Adrenal gland (tissue), 12 donors: ENCODE measurements around the gene ZNF770. TPM values are rescaled to one million over a fixed set of nuclear protein-coding genes. Genes with fewer than 3 reads are reported as not detected.

Experiments
- DNase-seq, 7 donors: peaks; one replicate each; pipeline ENCODE4 v3.0.0-alpha.2; 2019 to 2020
- H3K27ac ChIP-seq, 5 donors: fragments of 200-600 bp; sonication (generic) in 4 of 5; 1 replicate in 3 of 5; 2 replicates in 2 of 5; pipeline versions ENCODE4 v1.5.1 to v1.8.0; 2016 to 2020; ENCODE audit warnings: mild to moderate bottlenecking in 1 of 5
- H3K27me3 ChIP-seq: fragments of 200-600 bp; 2 replicates; pipeline ENCODE4 v1.8.0; 2021
- H3K36me3 ChIP-seq, 2 donors: fragments of 200-600 bp; replicated peaks in 1 of 2; 1 replicate in 1 of 2; 2 replicates in 1 of 2; pipeline versions ENCODE4 v1.5.1 to v1.8.0; 2018 to 2022
- H3K4me1 ChIP-seq, 2 donors: fragments of 200-600 bp; replicated peaks in 1 of 2; 1 replicate in 1 of 2; 2 replicates in 1 of 2; pipeline versions ENCODE4 v1.5.1 to v1.8.0; 2018 to 2021
- H3K4me3 ChIP-seq, 4 donors: fragments of 200-600 bp; sonication (generic) in 3 of 4; one replicate each; pipeline ENCODE4 v1.5.1; 2016 to 2018
- H3K9me3 ChIP-seq, 3 donors: fragments of 200-600 bp; sonication (generic) in 1 of 3; replicated peaks in 1 of 3; 1 replicate in 2 of 3; 2 replicates in 1 of 3; pipeline versions ENCODE4 v1.5.1 to v1.8.0; 2016 to 2021
- POLR2A ChIP-seq, 2 donors: fragments of 450-650 bp; IDR thresholded peaks; one replicate each; pipeline ENCODE4 v1.6.1; 2017; ENCODE audit warnings: antibody characterized with exemption in 2 of 2, mild to moderate bottlenecking in 2 of 2, moderate library complexity in 1 of 2
- WGBS, 4 donors: extraction: QIAGEN DNeasy Blood & Tissue Kit in 2 of 4; methylation state at CpG; one replicate each; pipeline versions ENCODE4 v1.1.5 to v1.1.7; 2013 to 2017; 5-methylcytosine and 5-hydroxymethylcytosine counted together
- intact Hi-C, 2 donors: fragments of 100-400 bp; cut with DNase I; formaldehyde crosslinking; loops; one replicate each; pipeline versions ENCODE4 v1.14.1 to v1.15.0; 2022 to 2023
- polyA plus RNA-seq, 3 donors: library from polyadenylated mRNA; stranded (reverse); fragments of 200-250 nt in 2 of 3; fragments of 350-450 nt in 1 of 3; fragmentation: Illumina TruSeq in 1 of 3; extraction: RNeasy Lipid Tissue Mini Kit (QIAGEN cat#74804) in 1 of 3; gene quantifications; one replicate each; pipeline ENCODE4 v1.2.3, GENCODE V29; 2013 to 2014
- total RNA-seq, 9 donors: library from RNA; depleted of rRNA in 4 of 9; stranded (reverse); fragments of >200 nt in 4 of 9; fragments of 120-200 nt in 1 of 9; fragmentation: NEBNext Ultra II Directional in 1 of 9; extraction: Animal tissue kit (Norgen Biotek cat#: 25700) in 1 of 9; gene quantifications; one replicate each; pipeline versions ENCODE4 v1.1.0 to v1.2.4, GENCODE V29; 2013 to 2023
- TF ChIP-seq, protein P1 (sequence below), 6 experiments: fragments of 450-650 bp in 4 of 6; fragments of 200-600 bp in 2 of 6; sonication (generic) in 1 of 6; IDR thresholded peaks; 1 replicate in 5 of 6; 2 replicates in 1 of 6; pipeline versions ENCODE4 v1.5.1 to v1.8.0; 2016 to 2021; ENCODE audit warnings: antibody characterized with exemption in 6 of 6, mild to moderate bottlenecking in 2 of 6, moderate library complexity in 1 of 6
- donor health status: healthy with polysubstance abuse.
- donor health status: Bipolar disorder and iron deficiency.
- donor health status: DM: yes; HTN: yes; CAD: no.
- donor health status: DM: no; HTN: no; CAD: no.
- donor health status: DM: no; HTN: no; CAD: no.
- donor health status: DM: yes; HTN: yes; CAD: no.

ZNF770 gene
- total and polyA plus RNA-seq, 12 donors = 7.3 to 37.6 (median 31.1) TPM

DNA sequence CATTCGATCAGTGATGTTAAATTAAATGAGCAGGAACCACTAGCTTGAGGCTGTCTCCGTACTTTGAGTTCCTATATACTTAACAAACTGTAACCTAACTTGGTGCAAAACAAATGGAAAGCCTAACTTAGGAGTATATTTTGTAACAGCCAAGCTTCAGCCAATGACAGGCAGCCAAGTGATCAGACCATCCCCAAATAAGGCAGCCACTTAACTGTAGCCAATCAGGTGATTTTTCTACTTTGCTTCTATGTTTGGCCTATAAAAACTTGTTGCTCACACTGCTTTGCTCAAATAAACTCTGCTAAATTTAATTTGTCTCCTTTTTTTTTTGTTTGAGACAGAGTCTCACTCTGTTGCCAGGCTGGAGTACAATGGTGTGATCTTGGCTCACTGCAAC is 19.3 kb upstream of the ZNF770 start:
- no peak for TF ChIP-seq POLR2A (IDR thresholded peaks at IDR 0.05)
- TF ChIP-seq, protein P1, sequence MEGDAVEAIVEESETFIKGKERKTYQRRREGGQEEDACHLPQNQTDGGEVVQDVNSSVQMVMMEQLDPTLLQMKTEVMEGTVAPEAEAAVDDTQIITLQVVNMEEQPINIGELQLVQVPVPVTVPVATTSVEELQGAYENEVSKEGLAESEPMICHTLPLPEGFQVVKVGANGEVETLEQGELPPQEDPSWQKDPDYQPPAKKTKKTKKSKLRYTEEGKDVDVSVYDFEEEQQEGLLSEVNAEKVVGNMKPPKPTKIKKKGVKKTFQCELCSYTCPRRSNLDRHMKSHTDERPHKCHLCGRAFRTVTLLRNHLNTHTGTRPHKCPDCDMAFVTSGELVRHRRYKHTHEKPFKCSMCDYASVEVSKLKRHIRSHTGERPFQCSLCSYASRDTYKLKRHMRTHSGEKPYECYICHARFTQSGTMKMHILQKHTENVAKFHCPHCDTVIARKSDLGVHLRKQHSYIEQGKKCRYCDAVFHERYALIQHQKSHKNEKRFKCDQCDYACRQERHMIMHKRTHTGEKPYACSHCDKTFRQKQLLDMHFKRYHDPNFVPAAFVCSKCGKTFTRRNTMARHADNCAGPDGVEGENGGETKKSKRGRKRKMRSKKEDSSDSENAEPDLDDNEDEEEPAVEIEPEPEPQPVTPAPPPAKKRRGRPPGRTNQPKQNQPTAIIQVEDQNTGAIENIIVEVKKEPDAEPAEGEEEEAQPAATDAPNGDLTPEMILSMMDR (IDR thresholded peaks at IDR 0.05) = no peak
- intact Hi-C loops = no loop called here
- no peaks in the 10 kb centered on the region for H3K36me3 ChIP-seq
- H3K27me3 ChIP-seq = no peaks in the 10 kb centered on the region
- 83 to 94% (median 87%) methylated on average over 2 of the region's 2 CpGs for WGBS, 4 donors
- H3K4me1 ChIP-seq = no peaks in the 10 kb centered on the region
- H3K27ac ChIP-seq = no peak overlapping the region
- no peak overlapping the region for H3K4me3 ChIP-seq
- no peaks in the 10 kb centered on the region for H3K9me3 ChIP-seq
- DNase-seq = no peak

DNA sequence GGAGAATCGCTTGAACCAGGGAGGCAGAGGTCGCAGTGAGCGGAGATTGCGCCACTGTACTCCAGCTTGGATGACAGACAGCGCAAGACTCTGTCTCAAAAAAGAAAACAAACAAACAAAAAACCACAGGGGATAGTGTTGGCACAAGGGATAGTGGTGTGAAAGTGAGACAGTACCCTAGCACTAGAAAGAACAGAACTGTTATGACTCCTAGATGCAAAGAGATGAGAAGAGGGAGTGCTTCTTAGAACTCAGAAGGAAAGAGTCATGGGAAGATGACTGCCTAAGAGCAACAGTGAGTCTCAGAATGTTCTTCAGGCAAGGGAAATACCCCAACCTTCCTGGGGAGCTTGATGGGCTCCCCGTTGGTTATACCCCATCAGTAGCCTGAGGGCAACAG is 17.8 kb upstream of the ZNF770 start:
- Histone ChIP-seq H3K27ac (no peak overlapping the region), H3K36me3 (no peaks in the 10 kb centered on the region), H3K27me3 (no peaks in the 10 kb centered on the region), H3K9me3 (no peaks in the 10 kb centered on the region), H3K4me3 (no peak overlapping the region), H3K4me1 (no peaks in the 10 kb centered on the region)
- DNase-seq = no peak
- intact Hi-C loops = no loop called here
- no peak for TF ChIP-seq POLR2A (IDR thresholded peaks at IDR 0.05)
- 89 to 94% (median 92%) methylated on average over 6 of the region's 6 CpGs for WGBS, 4 donors

DNA sequence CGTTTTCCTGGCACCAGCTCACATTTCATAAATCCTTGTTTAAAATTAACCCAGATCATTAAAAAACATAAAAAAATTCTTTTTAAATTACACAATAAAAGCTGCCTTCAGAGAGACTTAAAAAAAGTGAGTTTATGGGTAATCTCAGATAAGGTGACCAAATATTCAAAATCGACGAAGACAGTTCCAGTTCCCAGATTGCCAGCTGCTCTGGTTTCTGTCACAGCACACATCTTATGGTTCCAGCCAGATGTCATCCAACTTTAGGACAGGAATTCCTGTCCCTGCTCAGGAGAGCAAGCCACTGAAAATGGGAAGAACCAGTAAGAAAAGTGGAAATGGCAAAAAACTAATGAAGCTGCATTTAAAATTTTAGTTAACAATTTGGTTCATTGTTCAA is 15.8 kb upstream of the ZNF770 start:
- TF ChIP-seq, protein P1 (IDR thresholded peaks at IDR 0.05) = no peak
- TF ChIP-seq POLR2A (IDR thresholded peaks at IDR 0.05) = no peak
- no peaks in the 10 kb centered on the region for H3K4me1 ChIP-seq
- H3K4me3 ChIP-seq = no peak overlapping the region
- 78 to 88% (median 82%) methylated on average over 3 of the region's 3 CpGs for WGBS, 4 donors
- H3K36me3 ChIP-seq = no peaks in the 10 kb centered on the region
- intact Hi-C loops = no loop called here
- H3K9me3 ChIP-seq = no peaks in the 10 kb centered on the region
- H3K27ac ChIP-seq = no peak overlapping the region
- DNase-seq = no peak
- H3K27me3 ChIP-seq = no peaks in the 10 kb centered on the region

DNA sequence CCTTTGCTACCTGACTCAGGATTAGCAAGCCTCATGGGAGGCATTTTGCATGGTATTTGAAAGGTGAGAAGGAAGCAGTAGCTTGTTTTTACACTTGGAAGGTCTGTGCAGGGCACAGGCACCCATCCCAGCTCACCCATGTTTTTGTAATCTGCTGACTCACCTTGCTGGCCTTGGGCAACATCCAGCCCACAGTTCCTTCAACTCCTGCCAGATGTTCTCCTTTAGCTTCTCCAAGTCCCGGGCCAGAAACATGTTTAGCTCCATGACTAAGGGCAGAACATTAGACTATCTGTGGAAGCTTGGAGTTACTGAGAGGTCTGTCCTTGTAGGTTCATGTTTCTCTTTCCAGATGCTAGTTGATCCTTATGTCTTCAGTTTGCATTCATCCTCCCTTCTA is 12.4 kb upstream of the ZNF770 start:
- TF ChIP-seq, protein P1 (IDR thresholded peaks at IDR 0.05) = no peak
- no peak for TF ChIP-seq POLR2A (IDR thresholded peaks at IDR 0.05)

DNA sequence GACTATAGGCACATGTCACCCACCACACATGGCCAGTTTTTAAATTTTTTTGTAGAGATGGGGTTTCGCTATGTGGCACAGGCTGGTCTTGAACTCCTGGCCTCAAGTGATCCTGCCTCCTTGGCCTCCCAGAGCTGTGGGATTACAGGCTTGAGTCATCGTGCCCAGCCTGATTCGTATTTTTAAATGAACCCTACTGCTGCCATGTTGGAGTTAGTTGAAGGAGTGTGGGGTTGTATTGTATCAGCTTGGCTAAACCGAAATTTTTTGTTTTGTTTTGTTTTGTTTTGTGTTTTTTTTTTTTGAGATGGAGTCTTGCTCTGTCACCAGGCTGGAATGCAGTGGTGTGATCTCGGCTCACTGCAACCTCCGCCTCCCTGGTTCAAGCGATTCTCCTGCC is 11.8 kb upstream of the ZNF770 start:
- no peaks in the 10 kb centered on the region for H3K9me3 ChIP-seq
- TF ChIP-seq, protein P1 (IDR thresholded peaks at IDR 0.05) = no peak
- no peak for TF ChIP-seq POLR2A (IDR thresholded peaks at IDR 0.05)
- intact Hi-C loops = no loop called here
- DNase-seq = no peak
- no peak overlapping the region for H3K4me3 ChIP-seq
- H3K36me3 ChIP-seq = no peaks in the 10 kb centered on the region
- H3K27ac ChIP-seq = no peak overlapping the region
- no peaks in the 10 kb centered on the region for H3K4me1 ChIP-seq
- WGBS, 4 donors = 85 to 94% (median 90%) methylated on average over 6 to 7 of the region's 7 CpGs
- H3K27me3 ChIP-seq = no peaks in the 10 kb centered on the region

More for the DNA sequence above, 12.4 kb upstream of the ZNF770 start:
- H3K4me3 ChIP-seq = no peak overlapping the region
- no peaks in the 10 kb centered on the region for H3K27me3 ChIP-seq
- peak in 4 of 7 donors; percentile 9 to 33 (median 20) for DNase-seq
- H3K36me3 ChIP-seq = no peaks in the 10 kb centered on the region
- intact Hi-C loops = no loop called here
- no peak overlapping the region for H3K27ac ChIP-seq
- WGBS, 4 donors = 13 to 42% (median 38%) methylated on average over 1 of the region's 1 CpG; no CpG with 5 or more reads in 1 of the 4 donors
- no peaks in the 10 kb centered on the region for H3K4me1 ChIP-seq
- H3K9me3 ChIP-seq = no peaks in the 10 kb centered on the region
